Suppressor macrophage treated with lipopolysaccharide for 4 hours (primary cell): ENCODE measurements around the gene ARL4C.
A peak's percentile ranks its signal among the peaks of the same experiment; 100 is the strongest.

Experiments
- DNase-seq: peaks from one replicate; pipeline ENCODE4 v3.0.0-alpha.2; 2020

Gene ARL4C

GRCh38 chr2:234496835-234497593 lies at the start of gene ARL4C:
Gene ARL4C, minus strand, starts transcription at chr2:234497081. Its CDS starts 495 bp downstream, at chr2:234496586.
- peak; percentile 79 for DNase-seq

GRCh38 chr2:234544659-234545611 lies 48.1 kb upstream of the ARL4C start:
- peak; percentile 67 for DNase-seq

GRCh38 chr2:234542742-234543141 lies 45.9 kb upstream of the ARL4C start:
- DNase-seq: no peak

GRCh38 chr2:234537929-234538328 lies 41.0 kb upstream of the ARL4C start:
- no peak for DNase-seq

GRCh38 chr2:234536178-234536965 lies 39.5 kb upstream of the ARL4C start:
- DNase-seq: no peak

- no peak for DNase-seq
These were observed 38.6 kb upstream of the ARL4C start for GRCh38 chr2:234535464-234535863.

- DNase-seq: no peak
These were observed 37.6 kb upstream of the ARL4C start for GRCh38 chr2:234534515-234534914.

- no peak for DNase-seq
These were observed 36.7 kb upstream of the ARL4C start for GRCh38 chr2:234533626-234534025.

GRCh38 chr2:234528410-234529148 lies 31.7 kb upstream of the ARL4C start:
- DNase-seq: no peak

GRCh38 chr2:234526711-234527110 lies 29.8 kb upstream of the ARL4C start:
- DNase-seq: no peak

GRCh38 chr2:234521536-234521935 lies 24.7 kb upstream of the ARL4C start:
- DNase-seq: no peak

GRCh38 chr2:234518986-234519642 lies 22.2 kb upstream of the ARL4C start:
- DNase-seq: no peak

- DNase-seq: no peak
These were observed 21.1 kb upstream of the ARL4C start for GRCh38 chr2:234517971-234518370.

- no peak for DNase-seq
These were observed 18.2 kb upstream of the ARL4C start for GRCh38 chr2:234514873-234515638.

- no peak for DNase-seq
These were observed 17.2 kb upstream of the ARL4C start for GRCh38 chr2:234514099-234514498.

GRCh38 chr2:234512884-234513669 lies 16.2 kb upstream of the ARL4C start:
- no peak for DNase-seq

- DNase-seq: no peak
These were observed 6.0 kb upstream of the ARL4C start for GRCh38 chr2:234502919-234503285.

GRCh38 chr2:234502285-234502918 lies 5.5 kb upstream of the ARL4C start:
- DNase-seq: no peak

- DNase-seq: peak; percentile 75
These were observed 3.6 kb upstream of the ARL4C start for GRCh38 chr2:234500394-234501006.
